Naive B cell (primary cell): ENCODE measurements around the gene VPS51. TPM values are rescaled to one million over a fixed set of nuclear protein-coding genes. Genes with fewer than 3 reads are reported as not detected.

ENCODE experiments used
- ATAC-seq, 2 donors: fragments of 150-1000 bp; cut with Tn5 transposase; 2 replicates each; pipeline ENCODE4 v1.10.0; 2021; ENCODE audit warnings: low read depth in 2 of 2, mild to moderate bottlenecking in 2 of 2, moderate library complexity in 2 of 2
- DNase-seq: peaks from one replicate; pipeline ENCODE4 v3.0.0; 2022
- H3K27ac Mint-ChIP-seq, 6 donors: one replicate each; pipeline ENCODE4 v1.8.0; 2020 to 2022; ENCODE audit warnings: mild to moderate bottlenecking in 6 of 6, mixed read lengths in 6 of 6, moderate library complexity in 5 of 6, inconsistent platforms in 2 of 6
- H3K27me3 Mint-ChIP-seq, 3 donors: one replicate each; pipeline ENCODE4 v1.8.0; 2021 to 2022; ENCODE audit warnings: mixed read lengths in 3 of 3, mild to moderate bottlenecking in 1 of 3
- H3K36me3 Mint-ChIP-seq, 2 donors: one replicate each; pipeline ENCODE4 v1.8.0; 2020 to 2022; ENCODE audit warnings: mixed read lengths in 2 of 2, inconsistent platforms in 1 of 2, mild to moderate bottlenecking in 1 of 2
- H3K4me1 Mint-ChIP-seq, 3 donors: one replicate each; pipeline ENCODE4 v1.8.0; 2020 to 2022; ENCODE audit warnings: mixed read lengths in 3 of 3, inconsistent platforms in 1 of 3, mild to moderate bottlenecking in 1 of 3, moderate library complexity in 1 of 3
- H3K4me3 Mint-ChIP-seq, 8 donors: one replicate each; pipeline ENCODE4 v1.8.0; 2020 to 2022; ENCODE audit warnings: mild to moderate bottlenecking in 8 of 8, mixed read lengths in 8 of 8, moderate library complexity in 8 of 8, inconsistent platforms in 2 of 8
- H3K9me3 Mint-ChIP-seq, 7 donors: one replicate each; pipeline ENCODE4 v1.8.0; 2020 to 2022; ENCODE audit warnings: mixed read lengths in 7 of 7, mild to moderate bottlenecking in 5 of 7, inconsistent platforms in 2 of 7, moderate library complexity in 1 of 7
- polyA plus RNA-seq, 6 donors: library from polyadenylated mRNA; unstranded; fragments of 300-500 nt; fragmentation: Illumina TruSeq; gene quantifications; one replicate each; pipeline ENCODE4 v1.2.3, GENCODE V29; 2021; ENCODE audit warnings: low read depth in 6 of 6

The VPS51 gene
- polyA plus RNA-seq = 100 to 1,000 TPM in 2 of 6 donors, 10 to 100 TPM in 4; 80.5 to 106 (median 91.2) TPM

- ATAC-seq (peak; percentile 87 to 94), DNase-seq (peak; percentile 80)
- peak within 1 kb of the TSS; percentile 81 to 96 (median 94) for H3K4me3 Mint-ChIP-seq
- no peaks in the 10 kb centered on the region for H3K27me3 Mint-ChIP-seq
- peaks cover 11 to 25% (median 17%) of the 10 kb centered on the region in 3 donors for H3K4me1 Mint-ChIP-seq
- no peaks in the 10 kb centered on the region for H3K9me3 Mint-ChIP-seq
- peak within 1 kb of the TSS; percentile 88 to 98 (median 94) for H3K27ac Mint-ChIP-seq
- no peaks in the 10 kb centered on the region for H3K36me3 Mint-ChIP-seq
These were observed at the start of gene VPS51 for GRCh38 chr11:65095974-65096806. Gene VPS51 (plus strand): TSS chr11:65096214. CDS start chr11:65096251, 37 bp downstream.

GRCh38 chr11:65047581-65048422, 48.2 kb upstream of the VPS51 start:
- peak overlapping the region in 5 of 6 donors; percentile 36 to 86 (median 71) for H3K27ac Mint-ChIP-seq
- H3K27me3 Mint-ChIP-seq = no peaks in the 10 kb centered on the region
- ATAC-seq = peak; percentile 73 to 79
- peaks cover 0 to 10% of the 10 kb centered on the region in 2 donors for H3K36me3 Mint-ChIP-seq
- DNase-seq = peak; percentile 20
- H3K4me3 Mint-ChIP-seq = peak overlapping the region; percentile 82 to 98 (median 86)
- H3K9me3 Mint-ChIP-seq = no peaks in the 10 kb centered on the region
- peaks cover 12 to 21% (median 20%) of the 10 kb centered on the region in 3 donors for H3K4me1 Mint-ChIP-seq

- Mint-ChIP-seq H3K27ac (peak overlapping the region in 1 of 6 donors; percentile 50), H3K27me3 (no peaks in the 10 kb centered on the region), H3K9me3 (no peaks in the 10 kb centered on the region), H3K4me3 (no peak overlapping the region), H3K4me1 (peaks cover 26 to 35% (median 34%) of the 10 kb centered on the region in 3 donors), H3K36me3 (no peaks in the 10 kb centered on the region)
- DNase-seq = no peak
- ATAC-seq = no peak
These were observed 44.6 kb upstream of the VPS51 start for GRCh38 chr11:65051398-65051858.

- peaks cover 18 to 19% (median 19%) of the 10 kb centered on the region in 3 donors for H3K4me1 Mint-ChIP-seq
- no peaks in the 10 kb centered on the region for H3K9me3 Mint-ChIP-seq
- DNase-seq (no peak), ATAC-seq (peak; percentile 79 to 80)
- H3K27me3 Mint-ChIP-seq = no peaks in the 10 kb centered on the region
- H3K4me3 Mint-ChIP-seq = peak overlapping the region in 7 of 8 donors; percentile 47 to 88 (median 64)
- H3K36me3 Mint-ChIP-seq = no peaks in the 10 kb centered on the region
- H3K27ac Mint-ChIP-seq = peak overlapping the region; percentile 35 to 95 (median 74)
These were observed 42.0 kb upstream of the VPS51 start for GRCh38 chr11:65053827-65054508.

- Mint-ChIP-seq H3K4me3 (no peak overlapping the region), H3K27me3 (peaks cover 0 to 6% (median 0%) of the 10 kb centered on the region in 3 donors), H3K4me1 (peaks cover 18 to 19% (median 19%) of the 10 kb centered on the region in 3 donors), H3K27ac (peak overlapping the region in 1 of 6 donors; percentile 57), H3K9me3 (no peaks in the 10 kb centered on the region), H3K36me3 (no peaks in the 10 kb centered on the region)
- ATAC-seq (no peak), DNase-seq (no peak)
These were observed 40.5 kb upstream of the VPS51 start for GRCh38 chr11:65055538-65055937.

- no peak overlapping the region for H3K4me3 Mint-ChIP-seq
- ATAC-seq = no peak
These were observed 39.0 kb upstream of the VPS51 start for GRCh38 chr11:65056999-65057398.

GRCh38 chr11:65057526-65057925, 38.5 kb upstream of the VPS51 start:
- Mint-ChIP-seq H3K9me3 (no peaks in the 10 kb centered on the region), H3K4me3 (no peak overlapping the region), H3K36me3 (no peaks in the 10 kb centered on the region), H3K27ac (peak overlapping the region in 1 of 6 donors; percentile 77), H3K4me1 (peaks cover 18 to 38% (median 24%) of the 10 kb centered on the region in 3 donors), H3K27me3 (peaks cover 0 to 6% (median 0%) of the 10 kb centered on the region in 3 donors)
- DNase-seq = no peak
- no peak for ATAC-seq

More at GRCh38 chr11:65056999-65057398, 39.0 kb upstream of the VPS51 start:
- no peaks in the 10 kb centered on the region for H3K9me3 Mint-ChIP-seq
- peak overlapping the region in 1 of 6 donors; percentile 77 for H3K27ac Mint-ChIP-seq
- H3K36me3 Mint-ChIP-seq = no peaks in the 10 kb centered on the region
- peaks cover 18 to 32% (median 19%) of the 10 kb centered on the region in 3 donors for H3K4me1 Mint-ChIP-seq
- peaks cover 0 to 6% (median 0%) of the 10 kb centered on the region in 3 donors for H3K27me3 Mint-ChIP-seq
- no peak for DNase-seq

- Mint-ChIP-seq H3K9me3 (no peaks in the 10 kb centered on the region), H3K27me3 (peaks cover 0 to 9% (median 0%) of the 10 kb centered on the region in 3 donors), H3K36me3 (no peaks in the 10 kb centered on the region), H3K4me1 (peaks cover 20 to 36% (median 21%) of the 10 kb centered on the region in 3 donors), H3K4me3 (no peak overlapping the region), H3K27ac (no peak overlapping the region)
- no peak for DNase-seq
- no peak for ATAC-seq
These were observed 38.0 kb upstream of the VPS51 start for GRCh38 chr11:65058012-65058411.

- peak within 1 kb of the TSS in 1 of 6 donors; percentile 77 for H3K27ac Mint-ChIP-seq
- no peaks in the 10 kb centered on the region for H3K36me3 Mint-ChIP-seq
- H3K4me3 Mint-ChIP-seq = no peak within 1 kb of the TSS
- ATAC-seq = no peak
- DNase-seq = no peak
- peaks cover 15 to 32% (median 15%) of the 10 kb centered on the region in 3 donors for H3K4me1 Mint-ChIP-seq
- H3K27me3 Mint-ChIP-seq = peaks cover 0 to 12% (median 0%) of the 10 kb centered on the region in 3 donors
- H3K9me3 Mint-ChIP-seq = no peaks in the 10 kb centered on the region
These were observed 37.5 kb upstream of the VPS51 start, which contains the start of gene NAALADL1 for GRCh38 chr11:65058419-65059054. Gene NAALADL1 (minus strand): TSS chr11:65058553. CDS start chr11:65058521, 32 bp downstream.

GRCh38 chr11:65059523-65059922, 36.5 kb upstream of the VPS51 start:
- DNase-seq (no peak), ATAC-seq (no peak)
- peaks cover 5 to 22% (median 6%) of the 10 kb centered on the region in 3 donors for H3K4me1 Mint-ChIP-seq
- H3K36me3 Mint-ChIP-seq = no peaks in the 10 kb centered on the region
- H3K9me3 Mint-ChIP-seq = no peaks in the 10 kb centered on the region
- no peak overlapping the region for H3K27ac Mint-ChIP-seq
- H3K4me3 Mint-ChIP-seq = peak overlapping the region in 1 of 8 donors; percentile 14
- peaks cover 0 to 12% (median 0%) of the 10 kb centered on the region in 3 donors for H3K27me3 Mint-ChIP-seq

- Mint-ChIP-seq H3K27ac (no peak overlapping the region), H3K4me3 (no peak overlapping the region), H3K4me1 (peaks cover 5 to 19% (median 6%) of the 10 kb centered on the region in 3 donors), H3K36me3 (no peaks in the 10 kb centered on the region), H3K9me3 (no peaks in the 10 kb centered on the region), H3K27me3 (peaks cover 0 to 12% (median 0%) of the 10 kb centered on the region in 3 donors)
- ATAC-seq (no peak), DNase-seq (no peak)
These were observed 35.8 kb upstream of the VPS51 start for GRCh38 chr11:65059959-65060824.
